Activated CD8-positive, alpha-beta T cell treated with anti-CD3 and anti-CD28 coated beads, Interleukin-2, amount 10 ng/mL, durations not matched to agents 7 days and 5 days (primary cell): ENCODE measurements around the gene STARD6. TPM values are rescaled to one million over a fixed set of nuclear protein-coding genes. Genes with fewer than 3 reads are reported as not detected.

Source experiments
- ATAC-seq: fragments of 150-1000 bp; cut with Tn5 transposase; one replicate; pipeline ENCODE4 v1.10.0; 2021; ENCODE audit warnings: moderate library complexity
- CTCF ChIA-PET: fragments of 350-600 bp; sonication (Branson Sonifier 250); formaldehyde crosslinking; loops from one replicate; lab custom pipeline; 2021; ENCODE audit warnings: antibody characterized with exemption; lab: Charles Lee
- POLR2A ChIA-PET: fragments of 350-600 bp; sonication (Branson Sonifier 250); formaldehyde crosslinking; loops from one replicate; lab custom pipeline; 2021; ENCODE audit warnings: antibody characterized with exemption; lab: Charles Lee
- DNase-seq: peaks from one replicate; pipeline ENCODE4 v3.0.0-alpha.2; 2020
- H3K27ac Mint-ChIP-seq: one replicate; pipeline ENCODE4 v1.8.0; 2021; ENCODE audit warnings: mild to moderate bottlenecking, mixed read lengths
- H3K27me3 Mint-ChIP-seq: one replicate; pipeline ENCODE4 v1.8.0; 2021; ENCODE audit warnings: low read depth, mixed read lengths
- H3K36me3 Mint-ChIP-seq: one replicate; pipeline ENCODE4 v1.8.0; 2021; ENCODE audit warnings: low read depth, mixed read lengths
- H3K4me1 Mint-ChIP-seq: one replicate; pipeline ENCODE4 v1.8.0; 2021; ENCODE audit warnings: low read depth, mixed read lengths
- H3K4me3 Mint-ChIP-seq: one replicate; pipeline ENCODE4 v1.8.0; 2021; ENCODE audit warnings: mild to moderate bottlenecking, mixed read lengths
- H3K9me3 Mint-ChIP-seq: one replicate; pipeline ENCODE4 v1.8.0; 2022; ENCODE audit warnings: mixed read lengths; ENCODE audit not compliant: insufficient read depth
- total RNA-seq, 2 experiments: library from RNA; stranded (reverse); gene quantifications; one replicate each; pipeline ENCODE4 v1.2.3, GENCODE V29; 2021

Gene STARD6
- total RNA-seq, 2 experiments from 2014 or later, result not detected

- Mint-ChIP-seq H3K36me3 (peaks cover 10% of the 10 kb centered on the region), H3K27me3 (peaks cover 1% of the 10 kb centered on the region), H3K4me1 (no peaks in the 10 kb centered on the region), H3K9me3 (peaks cover 7% of the 10 kb centered on the region), H3K27ac (no peak overlapping the region), H3K4me3 (no peak overlapping the region)
- POLR2A ChIA-PET, result no interaction called here
- CTCF ChIA-PET, result interaction anchor here (1.3 to 1.9 kb wide), 2 partner anchors 62 to 73 kb away, joined by 3 to 4 read pairs; partner anchors contain the start of genes C18orf54 and STARD6
- ATAC-seq (no peak), DNase-seq (no peak)
These were observed 61.6 kb downstream of the STARD6 start for GRCh38 chr18:54296062-54296461.

- H3K27me3 Mint-ChIP-seq, result no peaks in the 10 kb centered on the region
- peaks cover 24% of the 10 kb centered on the region for H3K36me3 Mint-ChIP-seq
- ChIA-PET POLR2A (no interaction called here), CTCF (no interaction called here)
- no peak overlapping the region for H3K27ac Mint-ChIP-seq
- H3K4me1 Mint-ChIP-seq, result no peaks in the 10 kb centered on the region
- H3K4me3 Mint-ChIP-seq, result no peak overlapping the region
- ATAC-seq, result no peak
- no peak for DNase-seq
- no peaks in the 10 kb centered on the region for H3K9me3 Mint-ChIP-seq
These were observed 63.4 kb downstream of the STARD6 start for GRCh38 chr18:54294274-54294673.

GRCh38 chr18:54284981-54285785, 72.5 kb downstream of the STARD6 start:
- ChIA-PET POLR2A (interaction anchor here (1.1 kb wide), 1 partner anchor 15 kb away, joined by 3 read pairs; no protein-coding TSS in a partner anchor), CTCF (interaction anchor here (0.7 to 3.4 kb wide), 4 partner anchors 15 to 72 kb away, joined by 5 to 23 read pairs (median 8); partner anchors contain the start of genes C18orf54, POLI and STARD6)
- peaks cover 51% of the 10 kb centered on the region for H3K36me3 Mint-ChIP-seq
- H3K4me3 Mint-ChIP-seq, result no peak overlapping the region
- DNase-seq (peak; percentile 61), ATAC-seq (peak; percentile 96)
- peaks cover 16% of the 10 kb centered on the region for H3K4me1 Mint-ChIP-seq
- H3K9me3 Mint-ChIP-seq, result no peaks in the 10 kb centered on the region
- H3K27me3 Mint-ChIP-seq, result no peaks in the 10 kb centered on the region
- H3K27ac Mint-ChIP-seq, result peak overlapping the region; percentile 23

- ChIA-PET POLR2A (interaction anchor here (1.1 kb wide), 1 partner anchor 15 kb away, joined by 3 read pairs; no protein-coding TSS in a partner anchor), CTCF (interaction anchor here (0.7 to 3.4 kb wide), 4 partner anchors 14 to 73 kb away, joined by 5 to 23 read pairs (median 8); partner anchors contain the start of genes C18orf54, POLI and STARD6)
- DNase-seq, result no peak
- peaks cover 50% of the 10 kb centered on the region for H3K36me3 Mint-ChIP-seq
- no peak overlapping the region for H3K4me3 Mint-ChIP-seq
- peaks cover 20% of the 10 kb centered on the region for H3K4me1 Mint-ChIP-seq
- no peaks in the 10 kb centered on the region for H3K27me3 Mint-ChIP-seq
- H3K27ac Mint-ChIP-seq, result no peak overlapping the region
- no peaks in the 10 kb centered on the region for H3K9me3 Mint-ChIP-seq
- no peak for ATAC-seq
These were observed 73.1 kb downstream of the STARD6 start for GRCh38 chr18:54284535-54284934.

- Mint-ChIP-seq H3K9me3 (no peaks in the 10 kb centered on the region), H3K4me1 (peaks cover 18% of the 10 kb centered on the region), H3K4me3 (no peak overlapping the region), H3K27me3 (no peaks in the 10 kb centered on the region), H3K27ac (no peak overlapping the region), H3K36me3 (peaks cover 46% of the 10 kb centered on the region)
- DNase-seq (no peak), ATAC-seq (no peak)
- ChIA-PET POLR2A (interaction anchor here (1.5 kb wide), 1 partner anchor 11 kb away, joined by 5 read pairs; the partner anchor contains the start of gene POLI), CTCF (interaction anchor here (1.3 to 4.2 kb wide), 3 partner anchors 9 to 78 kb away, joined by 3 to 18 read pairs (median 13); partner anchors contain the start of genes C18orf54 and STARD6)
These were observed 77.5 kb downstream of the STARD6 start for GRCh38 chr18:54280220-54280569.

GRCh38 chr18:54279477-54280219, 78.0 kb downstream of the STARD6 start:
- Mint-ChIP-seq H3K27me3 (no peaks in the 10 kb centered on the region), H3K4me1 (peaks cover 13% of the 10 kb centered on the region), H3K9me3 (no peaks in the 10 kb centered on the region), H3K27ac (no peak overlapping the region), H3K36me3 (peaks cover 46% of the 10 kb centered on the region), H3K4me3 (no peak overlapping the region)
- no peak for ATAC-seq
- DNase-seq, result no peak
- ChIA-PET CTCF (interaction anchor here (1.1 to 4.2 kb wide), 4 partner anchors 9 to 78 kb away, joined by 3 to 18 read pairs (median 8); partner anchors contain the start of genes C18orf54 and STARD6), POLR2A (interaction anchor here (1.5 kb wide), 1 partner anchor 10 kb away, joined by 5 read pairs; the partner anchor contains the start of gene POLI)

GRCh38 chr18:54278615-54279014, 79.0 kb downstream of the STARD6 start:
- H3K27me3 Mint-ChIP-seq, result no peaks in the 10 kb centered on the region
- POLR2A ChIA-PET, result interaction anchor here (0.6 kb wide), 1 partner anchor 115 kb away, joined by 3 read pairs; no protein-coding TSS in a partner anchor
- peaks cover 5% of the 10 kb centered on the region for H3K4me1 Mint-ChIP-seq
- H3K9me3 Mint-ChIP-seq, result no peaks in the 10 kb centered on the region
- ATAC-seq (no peak), DNase-seq (no peak)
- H3K27ac Mint-ChIP-seq, result no peak overlapping the region
- peaks cover 39% of the 10 kb centered on the region for H3K36me3 Mint-ChIP-seq
- H3K4me3 Mint-ChIP-seq, result no peak overlapping the region
- CTCF ChIA-PET, result interaction anchor here (1.1 to 4.2 kb wide), 4 partner anchors 8 to 79 kb away, joined by 3 to 18 read pairs (median 8); partner anchors contain the start of genes C18orf54 and STARD6

- no peak for DNase-seq
- H3K4me1 Mint-ChIP-seq, result peaks cover 5% of the 10 kb centered on the region
- CTCF ChIA-PET, result interaction anchor here (4.2 kb wide), 1 partner anchor 55 kb away, joined by 18 read pairs; no protein-coding TSS in a partner anchor
- H3K27ac Mint-ChIP-seq, result no peak overlapping the region
- no peaks in the 10 kb centered on the region for H3K27me3 Mint-ChIP-seq
- POLR2A ChIA-PET, result no interaction called here
- no peak for ATAC-seq
- peaks cover 39% of the 10 kb centered on the region for H3K36me3 Mint-ChIP-seq
- no peaks in the 10 kb centered on the region for H3K9me3 Mint-ChIP-seq
- no peak overlapping the region for H3K4me3 Mint-ChIP-seq
These were observed 79.8 kb downstream of the STARD6 start for GRCh38 chr18:54277899-54278298.

Other genes with a start within 250 kb of the STARD6 start
- gene MBD2, start 133.2 kb downstream of the STARD6 start, total RNA-seq, result 100 to 1,000 TPM; 122 to 126 TPM
- 10 to 100 TPM; 14.2 to 14.3 TPM for gene POLI, start 88.3 kb downstream of the STARD6 start, total RNA-seq
- gene C18orf54, start within 50 bp of the STARD6 start, total RNA-seq, result 10 to 100 TPM; 10.9 to 11.9 TPM
- not detected for gene DYNAP, start 233.4 kb upstream of the STARD6 start, total RNA-seq